MG63 (cell line): ENCODE measurements around the gene KCNJ2. TPM values are rescaled to one million over a fixed set of nuclear protein-coding genes. Genes with fewer than 3 reads are reported as not detected.
A peak's percentile ranks its signal among the peaks of the same experiment; 100 is the strongest.

ENCODE experiments used
- DNase-seq: peaks from one replicate; pipeline ENCODE4 v3.0.0-alpha.2; 2020
- H3K27me3 ChIP-seq: fragments of 250-450 bp; sonication (Bioruptor Pico); 2 replicates; pipeline ENCODE4 v1.5.1; 2020; ENCODE audit warnings: mild to moderate bottlenecking, moderate library complexity
- H3K36me3 ChIP-seq: fragments of 250-450 bp; sonication (Bioruptor Pico); 2 replicates; pipeline ENCODE4 v1.5.1; 2020; ENCODE audit warnings: mild to moderate bottlenecking, moderate library complexity
- H3K4me3 ChIP-seq: fragments of 250-450 bp; sonication (Bioruptor Pico); 2 replicates; pipeline ENCODE4 v1.5.1; 2020; ENCODE audit warnings: mild to moderate bottlenecking, moderate library complexity
- H3K9me3 ChIP-seq: fragments of 250-450 bp; sonication (Bioruptor Pico); 2 replicates; pipeline ENCODE4 v1.5.1; 2020; ENCODE audit warnings: mild to moderate bottlenecking, moderate library complexity
- total RNA-seq: library from RNA; depleted of rRNA; stranded (reverse); fragments of >200 nt; shearing (Covaris generic); gene quantifications from 2 replicates; pipeline ENCODE4 v1.2.3, GENCODE V29; 2014; ENCODE audit warnings: low replicate concordance

Gene KCNJ2
- total RNA-seq, 1 experiment from 2014 or later: 8.1 TPM

GRCh38 chr17:70181376-70181775, 12.0 kb downstream of the KCNJ2 start:
- Histone ChIP-seq H3K27me3 (no peaks in the 10 kb centered on the region), H3K9me3 (no peaks in the 10 kb centered on the region), H3K4me3 (no peak overlapping the region), H3K36me3 (peaks cover 19% of the 10 kb centered on the region)
- DNase-seq: peak; percentile 49

DNA sequence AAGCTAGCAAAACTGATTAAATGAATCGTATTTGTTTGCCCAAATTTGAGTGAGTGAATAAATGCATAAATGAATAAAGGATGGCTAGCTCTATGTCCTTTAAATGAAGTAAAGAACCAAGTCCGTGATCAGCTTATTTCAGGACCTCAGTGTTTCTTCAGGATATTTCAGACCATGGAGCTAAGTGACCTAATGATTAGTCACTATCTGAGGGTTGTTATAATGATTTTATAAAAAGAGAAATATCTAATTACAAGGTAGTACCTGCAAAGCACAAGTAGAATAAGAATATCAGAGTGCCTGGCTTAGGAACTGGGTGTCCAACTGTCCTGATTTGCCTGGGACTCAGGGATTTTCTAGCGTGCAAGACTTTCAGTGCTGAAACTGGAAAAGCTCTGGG, 12.5 kb downstream of the KCNJ2 start:
- no peaks in the 10 kb centered on the region for H3K27me3 ChIP-seq
- no peak for DNase-seq
- H3K9me3 ChIP-seq: no peaks in the 10 kb centered on the region
- H3K36me3 ChIP-seq: peaks cover 14% of the 10 kb centered on the region
- no peak overlapping the region for H3K4me3 ChIP-seq

DNA sequence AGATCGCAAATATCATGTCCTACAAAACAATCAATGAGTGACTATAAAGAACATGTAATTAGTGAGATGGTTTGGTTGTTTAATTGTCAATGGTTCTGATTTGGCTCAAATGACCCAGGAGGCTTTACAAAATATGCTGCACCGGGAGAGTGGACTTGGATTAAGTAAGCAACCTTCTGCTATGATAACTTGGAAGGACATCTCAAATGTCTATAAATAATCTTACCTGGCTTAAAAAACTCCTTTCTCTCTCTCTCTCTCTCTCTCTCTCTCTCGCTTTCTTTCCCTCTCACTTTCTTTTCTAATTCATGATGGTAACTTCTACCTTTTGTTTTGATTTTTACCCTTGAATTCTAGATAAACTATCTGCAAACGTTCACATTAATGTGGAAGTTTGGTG, 14.2 kb downstream of the KCNJ2 start:
- peaks cover 5% of the 10 kb centered on the region; the same call in 1 of the 2 replicates for H3K36me3 ChIP-seq
- no peak overlapping the region for H3K4me3 ChIP-seq
- no peak for DNase-seq
- no peaks in the 10 kb centered on the region for H3K27me3 ChIP-seq
- no peaks in the 10 kb centered on the region for H3K9me3 ChIP-seq

DNA sequence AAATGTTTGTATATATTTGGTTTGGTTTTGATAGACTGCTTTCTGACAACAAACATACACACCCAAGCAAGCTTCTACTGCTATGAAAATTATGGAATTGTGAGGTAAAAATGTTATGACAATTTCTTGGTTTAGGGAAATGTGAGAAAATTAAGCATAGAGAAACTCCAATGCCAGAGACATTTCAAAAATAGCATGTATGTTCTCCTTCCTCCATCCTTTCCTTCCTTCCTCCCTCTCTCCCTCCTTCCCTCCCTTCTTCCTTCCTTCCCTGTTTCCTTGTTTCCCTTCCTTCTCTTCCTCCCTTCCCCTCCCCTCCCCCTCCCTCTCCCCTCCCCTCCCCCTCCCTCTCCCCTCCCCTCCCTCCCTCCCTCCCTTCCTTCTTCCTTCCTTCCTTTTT, 14.9 kb downstream of the KCNJ2 start:
- Histone ChIP-seq H3K36me3 (peaks cover 2% of the 10 kb centered on the region; the same call in 1 of the 2 replicates), H3K27me3 (no peaks in the 10 kb centered on the region), H3K9me3 (no peaks in the 10 kb centered on the region), H3K4me3 (no peak overlapping the region)
- DNase-seq: no peak

- no peaks in the 10 kb centered on the region for H3K9me3 ChIP-seq
- no peaks in the 10 kb centered on the region; the same call in 1 of the 2 replicates for H3K36me3 ChIP-seq
- DNase-seq: peak; percentile 72
- no peaks in the 10 kb centered on the region for H3K27me3 ChIP-seq
- no peak overlapping the region for H3K4me3 ChIP-seq
These were observed 15.4 kb downstream of the KCNJ2 start for GRCh38 chr17:70184770-70185169.

DNA sequence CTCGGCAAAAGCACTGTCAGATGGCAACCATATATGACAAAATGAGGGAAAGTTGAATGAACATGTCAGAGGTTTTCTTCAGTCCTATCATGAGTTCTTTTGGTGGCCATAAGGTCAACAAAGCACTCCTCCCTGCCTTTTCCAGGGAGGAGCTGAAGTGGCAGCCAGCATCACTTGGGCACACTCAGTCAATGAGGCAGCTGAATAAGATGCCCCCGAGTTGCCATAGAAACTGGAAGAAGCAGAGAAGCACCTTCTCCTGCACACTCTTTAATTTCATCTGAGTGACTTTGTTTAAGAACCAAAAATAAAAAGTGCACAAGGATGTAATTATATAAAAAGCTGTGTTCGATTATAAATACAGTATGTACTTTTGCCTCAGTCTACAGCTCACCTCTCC, 16.0 kb downstream of the KCNJ2 start:
- Histone ChIP-seq H3K9me3 (no peaks in the 10 kb centered on the region), H3K4me3 (no peak overlapping the region), H3K27me3 (no peaks in the 10 kb centered on the region), H3K36me3 (no peaks in the 10 kb centered on the region; the same call in 1 of the 2 replicates)
- no peak for DNase-seq

- H3K27me3 ChIP-seq: no peaks in the 10 kb centered on the region
- no peaks in the 10 kb centered on the region; the same call in 1 of the 2 replicates for H3K36me3 ChIP-seq
- H3K9me3 ChIP-seq: no peaks in the 10 kb centered on the region
- H3K4me3 ChIP-seq: no peak overlapping the region
- DNase-seq: no peak
These were observed 18.1 kb downstream of the KCNJ2 start for GRCh38 chr17:70187383-70187782.

GRCh38 chr17:70190959-70191805, 21.9 kb downstream of the KCNJ2 start:
- no peak overlapping the region for H3K4me3 ChIP-seq
- no peaks in the 10 kb centered on the region for H3K36me3 ChIP-seq
- no peak for DNase-seq
- no peaks in the 10 kb centered on the region for H3K9me3 ChIP-seq
- H3K27me3 ChIP-seq: no peaks in the 10 kb centered on the region

DNA sequence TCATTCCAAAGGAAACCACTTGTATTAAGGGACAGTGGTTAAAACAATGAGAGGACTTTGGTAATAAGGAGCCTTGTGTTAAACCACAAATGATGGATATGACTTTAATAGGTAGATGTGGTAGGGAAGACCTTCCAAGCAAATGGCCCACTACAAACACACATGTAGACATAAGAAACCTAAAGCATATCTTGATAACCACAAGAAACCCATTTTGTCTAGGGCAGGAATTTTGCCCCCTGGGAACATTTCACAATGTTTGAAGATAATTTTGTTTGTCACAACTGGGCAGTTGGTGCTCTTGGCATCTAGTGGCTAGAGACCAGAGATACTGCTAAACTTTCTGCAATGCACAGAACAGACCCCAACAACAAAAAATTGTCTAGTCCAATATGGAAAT, 25.8 kb downstream of the KCNJ2 start:
- Histone ChIP-seq H3K9me3 (no peaks in the 10 kb centered on the region), H3K4me3 (no peak overlapping the region), H3K36me3 (no peaks in the 10 kb centered on the region), H3K27me3 (no peaks in the 10 kb centered on the region)
- no peak for DNase-seq

- Histone ChIP-seq H3K4me3 (no peak overlapping the region), H3K9me3 (no peaks in the 10 kb centered on the region), H3K27me3 (no peaks in the 10 kb centered on the region), H3K36me3 (no peaks in the 10 kb centered on the region)
- no peak for DNase-seq
These were observed 32.6 kb downstream of the KCNJ2 start for GRCh38 chr17:70201872-70202419.

DNA sequence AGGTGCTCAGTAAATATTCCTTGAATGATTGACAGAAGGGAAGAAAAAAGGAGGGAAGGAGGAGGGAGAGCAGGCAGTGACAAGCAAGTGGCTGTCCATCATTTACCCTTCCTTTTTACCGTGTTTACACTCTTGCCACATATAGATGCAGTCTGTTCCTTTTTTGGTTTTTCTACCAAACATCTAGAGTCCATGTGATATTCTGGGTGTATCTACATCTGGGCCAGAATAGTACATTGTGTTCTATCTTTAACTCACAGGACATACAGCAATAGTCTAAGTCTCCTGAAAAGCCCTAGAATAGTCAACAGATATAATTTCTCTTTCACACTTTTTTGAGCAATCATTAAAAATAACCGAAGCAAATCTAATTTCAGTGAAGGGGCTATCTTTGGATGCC, 33.5 kb downstream of the KCNJ2 start:
- no peak overlapping the region for H3K4me3 ChIP-seq
- H3K27me3 ChIP-seq: no peaks in the 10 kb centered on the region
- H3K36me3 ChIP-seq: no peaks in the 10 kb centered on the region
- H3K9me3 ChIP-seq: no peaks in the 10 kb centered on the region
- DNase-seq: no peak

DNA sequence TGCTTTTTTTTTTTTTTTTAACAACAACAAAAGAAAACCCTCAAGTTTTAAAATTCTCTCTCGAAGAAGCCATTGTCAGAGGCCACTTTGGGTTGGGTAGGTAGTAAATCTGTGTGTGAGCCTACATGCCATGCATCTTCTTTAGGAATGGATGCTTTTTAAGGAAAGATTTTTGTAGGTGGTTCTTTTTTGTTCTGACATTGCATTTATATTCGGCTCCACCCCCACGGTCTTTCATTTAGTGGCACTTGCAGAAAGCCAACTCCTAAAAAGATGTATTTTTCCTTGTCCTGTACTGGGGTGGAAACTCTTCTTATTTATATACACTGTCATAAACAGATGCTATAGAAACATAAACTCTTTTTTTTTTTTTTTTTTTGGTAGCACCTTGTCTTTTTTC, 35.1 kb downstream of the KCNJ2 start:
- H3K27me3 ChIP-seq: no peaks in the 10 kb centered on the region
- no peak overlapping the region for H3K4me3 ChIP-seq
- no peaks in the 10 kb centered on the region for H3K36me3 ChIP-seq
- no peaks in the 10 kb centered on the region for H3K9me3 ChIP-seq
- DNase-seq: no peak

DNA sequence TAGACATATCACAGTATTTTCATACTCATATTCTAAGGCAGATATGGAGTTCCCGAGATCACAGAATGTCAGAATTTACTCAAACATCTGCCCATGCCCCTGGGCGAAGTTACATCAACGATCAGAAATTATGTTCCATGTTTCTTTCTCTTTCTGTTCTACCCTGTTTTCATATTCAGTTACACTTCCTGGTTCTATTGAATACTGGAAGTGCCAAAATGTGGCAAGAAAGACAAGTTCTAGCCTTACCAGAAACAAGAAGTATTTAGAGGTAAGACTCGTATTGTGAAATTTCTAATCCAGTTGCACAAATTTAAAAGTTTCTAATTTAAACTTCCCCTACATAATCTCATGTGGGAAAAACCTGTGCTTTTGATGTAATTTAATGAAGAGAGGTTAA, 36.1 kb downstream of the KCNJ2 start:
- no peak for DNase-seq
- H3K36me3 ChIP-seq: no peaks in the 10 kb centered on the region

GRCh38 chr17:70206361-70207010, 37.2 kb downstream of the KCNJ2 start:
- Histone ChIP-seq H3K9me3 (no peaks in the 10 kb centered on the region), H3K4me3 (no peak overlapping the region), H3K27me3 (no peaks in the 10 kb centered on the region), H3K36me3 (no peaks in the 10 kb centered on the region)
- no peak for DNase-seq

More for the DNA sequence above, 36.1 kb downstream of the KCNJ2 start:
- Histone ChIP-seq H3K9me3 (no peaks in the 10 kb centered on the region), H3K27me3 (no peaks in the 10 kb centered on the region), H3K4me3 (no peak overlapping the region)

- Histone ChIP-seq H3K4me3 (no peak overlapping the region), H3K9me3 (no peaks in the 10 kb centered on the region), H3K27me3 (no peaks in the 10 kb centered on the region), H3K36me3 (no peaks in the 10 kb centered on the region)
- no peak for DNase-seq
These were observed 37.9 kb downstream of the KCNJ2 start for GRCh38 chr17:70207184-70207583.

DNA sequence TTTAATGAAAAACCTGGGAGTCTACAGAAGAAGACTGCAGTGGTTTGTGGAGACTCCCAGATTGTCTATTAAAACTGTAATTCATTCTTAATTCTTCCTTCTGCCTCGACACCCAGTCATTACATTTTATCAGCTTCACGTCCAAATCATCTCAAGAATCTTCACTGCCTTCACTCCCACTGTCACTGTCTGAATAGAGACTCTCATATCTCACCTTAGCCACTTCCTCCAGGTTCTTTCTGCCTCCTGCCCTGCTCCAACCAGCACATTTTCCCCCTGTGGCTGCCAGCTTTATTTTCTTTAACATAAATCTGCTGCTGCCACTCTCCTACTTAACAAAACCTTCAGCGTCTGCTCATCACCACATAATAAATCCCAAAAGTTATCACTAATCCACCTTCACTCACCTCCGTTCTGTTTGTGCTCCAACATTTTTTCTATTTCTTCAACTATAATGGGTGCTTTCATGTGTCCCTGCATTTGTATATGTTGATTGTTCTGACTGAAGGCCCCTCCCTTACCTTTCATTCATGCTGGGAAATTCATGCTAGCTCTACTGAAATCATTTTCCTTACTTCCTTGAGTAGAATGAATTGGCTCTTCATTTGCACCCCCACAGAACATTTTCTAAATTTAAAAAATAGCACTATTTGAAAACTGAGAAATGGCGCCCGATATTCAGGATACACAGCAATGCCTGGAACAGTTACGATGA, 38.9 kb downstream of the KCNJ2 start:
- H3K27me3 ChIP-seq: no peaks in the 10 kb centered on the region
- H3K4me3 ChIP-seq: no peak overlapping the region
- no peak for DNase-seq
- no peaks in the 10 kb centered on the region for H3K36me3 ChIP-seq
- H3K9me3 ChIP-seq: no peaks in the 10 kb centered on the region
